GM12891 (cell line): ENCODE measurements around the gene TNFRSF21.
"Not testable (repeated sequence)": the region's sequence is repeated elsewhere in the genome, so short reads cannot be mapped to it uniquely, and the experiment has no call there.

Experiments
- DNase-seq: peaks from one replicate; pipeline ENCODE4 v3.0.0; 2011; ENCODE audit warnings: low spot score; ENCODE audit not compliant: insufficient read length
- FAIRE-seq: peaks from 2 replicates; lab custom pipeline; 2011; peaks lifted over from hg19 to GRCh38; lab: Jason Lieb, UNC
- PAX5 ChIP-seq: IDR thresholded peaks from 2 replicates; pipeline ENCODE4 v1.6.1; 2011; ENCODE audit warnings: low read length, moderate library complexity, mild to moderate bottlenecking; ENCODE audit not compliant: insufficient read depth, severe bottlenecking
- POLR2A ChIP-seq: IDR thresholded peaks from 2 replicates; pipeline ENCODE4 v1.6.1; 2011; ENCODE audit warnings: low read depth, low read length, control low read depth
- POLR2AphosphoS5 ChIP-seq: IDR thresholded peaks from 2 replicates; pipeline ENCODE4 v1.6.1; 2011; ENCODE audit warnings: low read depth, low read length, control low read depth
- POU2F2 ChIP-seq: IDR thresholded peaks from 2 replicates; pipeline ENCODE4 v1.6.1; 2011; ENCODE audit warnings: low read depth, mild to moderate bottlenecking, control low read depth, low read length, moderate library complexity
- SPI1 ChIP-seq: IDR thresholded peaks from 2 replicates; pipeline ENCODE4 v1.6.1; 2011; ENCODE audit warnings: low read depth, low read length, control low read depth
- TAF1 ChIP-seq: IDR thresholded peaks from 2 replicates; pipeline ENCODE4 v1.6.1; 2011; ENCODE audit warnings: low read depth, low read length, control low read depth

TNFRSF21 gene

GRCh38 chr6:47323887-47324286, 14.2 kb upstream of the TNFRSF21 start:
- no peak for TF ChIP-seq POLR2AphosphoS5
- TF ChIP-seq PAX5: no peak
- no peak for TF ChIP-seq TAF1
- TF ChIP-seq POLR2A: no peak
- TF ChIP-seq POU2F2: no peak
- TF ChIP-seq SPI1: no peak
- FAIRE-seq: no peak
- no peak for DNase-seq

DNA sequence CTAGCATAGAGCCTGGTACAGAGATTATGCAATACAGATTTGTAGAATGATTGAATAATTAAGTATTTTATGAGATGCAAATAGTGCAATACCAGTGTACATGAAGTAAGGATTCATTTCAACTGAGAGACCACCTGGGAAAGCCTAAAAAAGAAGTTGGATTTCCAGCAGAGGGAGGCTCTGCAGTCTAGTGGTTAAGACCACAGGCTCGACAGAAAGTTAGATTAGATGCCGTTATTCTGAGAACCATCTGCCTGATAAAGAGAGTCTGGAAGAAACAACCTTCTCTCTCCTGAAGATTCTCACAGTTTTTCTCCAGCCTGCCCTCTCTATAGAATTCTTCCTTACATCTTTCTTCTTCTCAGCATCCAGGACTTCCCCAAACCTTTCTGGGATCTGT, 13.6 kb upstream of the TNFRSF21 start:
- TF ChIP-seq SPI1 (no peak), POU2F2 (no peak), PAX5 (no peak), TAF1 (no peak), POLR2AphosphoS5 (no peak), POLR2A (no peak)
- DNase-seq (no peak), FAIRE-seq (no peak)

DNA sequence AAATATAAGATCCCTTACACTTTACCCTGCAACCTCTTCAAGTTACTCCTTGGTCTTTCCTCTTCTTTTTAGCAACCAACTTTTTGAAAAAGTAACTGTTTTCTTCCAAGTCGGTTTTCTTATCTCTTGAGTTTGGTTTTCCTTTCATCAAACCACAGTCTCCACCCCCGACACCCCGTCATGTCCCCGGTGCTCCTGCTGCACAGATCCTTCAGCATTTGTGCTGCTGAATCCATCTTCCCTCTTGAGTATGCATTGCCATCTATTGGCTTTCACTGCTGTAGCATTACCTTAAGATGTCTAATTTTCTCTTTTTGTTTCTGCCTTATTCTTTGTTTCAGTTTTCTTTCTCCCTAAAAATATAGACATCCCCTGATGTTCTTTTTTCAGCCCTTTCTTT, 11.9 kb upstream of the TNFRSF21 start:
- TF ChIP-seq PAX5 (no peak), SPI1 (no peak), POU2F2 (no peak), TAF1 (no peak), POLR2A (no peak), POLR2AphosphoS5 (no peak)
- DNase-seq (no peak), FAIRE-seq (no peak)

DNA sequence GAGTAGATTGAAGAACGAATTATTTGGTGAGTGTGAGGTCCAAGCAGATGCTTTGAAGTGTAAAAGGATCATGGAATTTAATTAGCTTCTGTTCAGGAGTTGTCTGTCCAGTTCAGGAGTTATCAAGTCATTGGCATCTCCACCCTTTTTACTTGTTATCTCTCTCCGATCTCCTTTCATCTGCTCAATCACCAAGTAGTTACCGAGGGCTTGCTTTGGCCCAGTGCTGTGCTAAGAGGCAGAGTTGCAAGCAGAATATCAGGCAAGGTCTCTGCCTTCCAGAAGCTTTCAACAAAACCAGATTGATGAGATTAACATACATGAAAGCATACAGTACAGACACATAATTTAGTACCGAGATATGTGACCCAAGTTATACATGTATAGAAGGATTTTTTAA, 10.2 kb upstream of the TNFRSF21 start:
- no peak for DNase-seq
- FAIRE-seq: no peak

DNA sequence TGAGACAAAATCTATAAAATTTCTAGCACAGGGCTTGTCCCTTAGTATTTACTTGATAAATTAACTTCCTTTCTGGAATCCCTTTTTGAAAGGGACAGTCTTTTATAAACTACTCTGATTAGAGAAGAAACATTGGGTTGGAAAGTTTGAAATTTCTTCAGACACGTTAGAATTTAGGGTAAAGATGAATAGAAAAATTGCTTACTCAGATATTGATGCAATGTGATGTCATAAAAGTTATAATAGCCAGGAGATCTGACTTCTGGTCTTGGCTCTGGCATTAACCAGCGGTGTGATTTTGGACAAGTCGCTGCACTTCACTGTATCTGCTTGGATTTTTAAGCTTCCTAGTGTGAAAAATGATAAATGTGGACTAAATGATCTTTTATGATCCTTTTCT, 9.7 kb upstream of the TNFRSF21 start:
- TF ChIP-seq TAF1 (no peak), POLR2A (no peak), SPI1 (no peak), POLR2AphosphoS5 (no peak), PAX5 (no peak), POU2F2 (no peak)
- FAIRE-seq: no peak
- DNase-seq: no peak

More for the DNA sequence above, 10.2 kb upstream of the TNFRSF21 start:
- TF ChIP-seq SPI1 (no peak), POLR2AphosphoS5 (no peak), POU2F2 (no peak), TAF1 (no peak), POLR2A (no peak), PAX5 (no peak)

DNA sequence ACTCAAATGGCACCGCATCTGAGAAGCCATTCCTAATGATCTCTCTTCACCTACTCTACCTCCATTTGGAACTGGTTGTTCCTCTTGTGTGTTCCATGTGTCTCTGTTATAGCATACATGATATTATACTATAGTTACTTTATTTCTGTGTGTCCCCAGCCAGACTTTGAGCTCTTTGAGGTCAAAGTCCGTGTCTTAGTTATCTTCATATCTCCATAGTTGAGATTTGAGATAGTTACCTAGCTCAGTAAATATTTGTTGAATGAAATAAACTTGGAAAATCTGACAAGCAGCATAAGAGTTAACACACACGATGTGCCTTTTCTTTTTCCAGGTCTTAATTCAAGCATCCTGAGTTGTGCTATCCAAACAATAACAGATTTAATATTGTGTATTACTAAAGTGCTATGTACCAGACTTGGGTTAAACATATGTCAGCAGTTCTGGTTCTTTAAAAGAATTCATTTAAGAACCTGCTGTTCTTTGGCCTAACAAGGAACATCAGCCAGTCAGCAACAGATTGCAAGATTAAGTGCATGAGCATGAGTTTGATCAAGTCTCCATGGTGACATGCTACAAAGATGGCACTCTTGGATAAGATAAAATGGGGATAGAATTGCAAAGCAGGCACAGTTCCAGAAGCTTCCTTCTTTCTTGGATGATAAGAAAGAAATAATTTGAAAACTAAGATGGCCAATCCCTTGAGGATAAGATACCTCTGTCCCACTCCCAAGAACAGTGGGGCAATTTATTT, 8.7 kb upstream of the TNFRSF21 start:
- DNase-seq: no peak
- no peak for FAIRE-seq
- TF ChIP-seq POLR2A (no peak), SPI1 (no peak), POU2F2 (no peak), TAF1 (no peak), PAX5 (no peak), POLR2AphosphoS5 (no peak)

DNA sequence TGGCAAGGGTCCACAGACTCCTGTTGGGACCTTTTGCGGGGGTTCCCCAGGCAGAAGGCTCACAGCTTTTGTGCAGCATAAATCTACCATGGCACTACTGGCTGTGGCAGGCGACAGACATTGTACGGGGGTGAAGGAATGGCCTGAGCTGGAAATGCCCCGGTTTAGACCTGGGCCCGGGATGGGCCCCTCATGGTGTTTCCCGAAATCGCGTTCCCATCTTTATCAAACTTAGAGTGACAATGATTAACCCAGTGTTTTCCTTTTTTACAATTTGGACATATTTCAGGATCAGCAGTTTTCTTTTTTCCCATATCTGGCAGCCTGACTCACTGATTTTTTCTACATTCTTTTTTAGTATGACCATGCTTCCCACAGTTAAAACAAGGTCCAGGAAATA, 5.5 kb upstream of the TNFRSF21 start:
- FAIRE-seq, DNase-seq: not testable (repeated sequence)

- TF ChIP-seq POLR2A: no peak
- no peak for TF ChIP-seq POLR2AphosphoS5
- no peak for TF ChIP-seq TAF1
- TF ChIP-seq POU2F2: no peak
- no peak for TF ChIP-seq PAX5
- TF ChIP-seq SPI1: no peak
- FAIRE-seq (no peak), DNase-seq (no peak)
These were observed 401 bp upstream of the TNFRSF21 start for GRCh38 chr6:47310131-47310480.

DNA sequence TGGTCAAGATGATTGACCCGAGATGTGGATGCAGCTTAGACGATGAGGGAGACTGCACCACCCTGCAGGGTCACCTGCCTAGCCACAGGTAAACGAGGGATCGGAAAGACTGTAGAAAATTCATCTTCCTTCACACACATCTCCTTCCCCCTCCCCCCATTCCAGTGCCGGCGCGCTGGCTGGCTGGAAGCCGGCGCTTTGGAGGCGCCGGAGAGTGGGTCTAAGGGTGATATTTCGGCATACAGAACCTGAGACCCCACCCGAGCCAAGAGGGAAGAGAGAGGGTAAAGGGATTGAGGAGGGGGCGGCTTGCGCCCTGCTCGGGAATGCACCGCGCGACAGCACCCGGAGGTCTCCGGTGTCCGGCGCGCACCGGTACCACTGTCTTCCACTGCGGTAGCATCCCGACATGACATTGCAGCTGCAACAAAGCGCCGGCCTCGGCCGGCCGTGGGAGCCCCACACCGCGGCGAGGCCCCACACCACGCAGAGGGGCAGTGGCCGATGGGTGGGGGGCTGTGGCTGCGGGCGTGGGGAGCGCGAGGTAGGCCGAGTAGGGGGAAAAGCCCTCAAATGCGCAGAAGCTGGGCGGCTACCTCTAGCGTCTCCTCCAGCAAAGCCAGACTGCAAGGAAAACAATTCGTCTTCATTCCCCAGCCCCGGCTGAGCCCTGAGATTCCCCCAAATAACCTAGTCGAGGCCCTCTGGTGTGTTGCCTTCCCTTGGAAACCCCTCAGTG, 984 bp downstream of the TNFRSF21 start:
- DNase-seq: no peak
- TF ChIP-seq SPI1 (no peak), POLR2A (no peak), PAX5 (no peak), TAF1 (no peak), POLR2AphosphoS5 (no peak), POU2F2 (no peak)
- no peak for FAIRE-seq
